Right atrium auricular region (tissue), 2 donors: ENCODE results near the gene MCMBP. TPM values are rescaled to one million over a fixed set of nuclear protein-coding genes. Genes with fewer than 3 reads are reported as not detected.

Experiments
- DNase-seq: peaks from one replicate; pipeline ENCODE4 v3.0.0-alpha.2; 2019; ENCODE audit warnings: low spot score
- H3K27ac ChIP-seq, 2 donors: fragments of 200-600 bp; sonication (generic); 1 replicate in 1 of 2; 2 replicates in 1 of 2; pipeline ENCODE4 v1.5.1; 2016 to 2019
- H3K27me3 ChIP-seq, 2 donors: fragments of 200-600 bp; sonication (generic); one replicate each; pipeline versions ENCODE4 v1.5.1 to v1.6.0; 2017 to 2019
- H3K36me3 ChIP-seq: fragments of 200-600 bp; sonication (generic); one replicate; pipeline ENCODE4 v1.5.1; 2016
- H3K4me1 ChIP-seq, 2 donors: fragments of 200-600 bp; sonication (generic); one replicate each; pipeline versions ENCODE4 v1.5.1 to v1.6.0; 2017 to 2019
- H3K4me3 ChIP-seq, 2 donors: fragments of 200-600 bp; sonication (generic); 1 replicate in 1 of 2; 2 replicates in 1 of 2; pipeline ENCODE4 v1.5.1; 2017 to 2019; ENCODE audit warnings: mild to moderate bottlenecking in 1 of 2, moderate library complexity in 1 of 2
- H3K9me3 ChIP-seq, 2 donors: fragments of 200-600 bp; sonication (generic); one replicate each; pipeline ENCODE4 v1.5.1; 2019
- total RNA-seq, 2 donors: library from RNA; depleted of rRNA; stranded (reverse); fragments of >200 nt; gene quantifications; one replicate each; pipeline ENCODE4 v1.1.0, GENCODE V29; 2016
- TF ChIP-seq, protein P1 (sequence below), 2 donors: fragments of 200-600 bp; sonication (generic); IDR thresholded peaks; one replicate each; pipeline ENCODE4 v1.5.1; 2019; ENCODE audit warnings: antibody characterized with exemption in 2 of 2

Gene MCMBP
- total RNA-seq, 2 donors from 2014 or later = 22.9 to 28.5 TPM

DNA sequence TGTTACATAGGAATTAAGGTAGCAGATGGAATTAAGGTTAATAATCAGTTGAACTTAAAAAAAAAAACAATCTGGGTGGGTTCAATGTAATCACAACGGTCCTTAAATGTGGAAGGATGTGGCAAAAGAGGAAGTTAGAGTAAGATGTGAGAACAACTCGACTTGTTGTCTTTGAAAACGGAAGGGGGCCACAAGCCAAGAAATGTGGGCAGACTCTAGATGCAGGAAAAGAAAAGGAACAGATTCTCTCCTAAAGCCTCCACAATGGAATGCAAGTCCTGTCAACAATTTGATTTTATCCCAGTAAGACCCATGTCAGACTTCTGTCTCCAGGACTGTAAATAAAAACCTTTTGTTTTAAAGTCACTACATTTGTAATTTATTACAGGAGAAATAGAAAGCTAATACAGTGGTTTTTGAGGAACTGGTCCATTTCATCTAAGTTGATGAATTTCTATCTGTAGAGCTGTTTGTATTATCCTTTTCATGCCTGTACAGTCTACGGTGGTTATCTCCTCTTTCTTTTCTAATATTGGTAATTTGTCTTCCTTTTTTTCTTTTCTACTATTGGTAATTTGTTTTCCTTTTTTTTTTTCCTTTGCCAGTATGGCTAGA is 8.6 kb downstream of the MCMBP start:
- DNase-seq = no peak
- H3K4me3 ChIP-seq = no peak overlapping the region
- no peak overlapping the region for H3K27ac ChIP-seq
- H3K9me3 ChIP-seq = no peaks in the 10 kb centered on the region
- H3K4me1 ChIP-seq = peaks cover 0 to 12% of the 10 kb centered on the region in 2 donors
- H3K27me3 ChIP-seq = no peaks in the 10 kb centered on the region
- TF ChIP-seq, protein P1, sequence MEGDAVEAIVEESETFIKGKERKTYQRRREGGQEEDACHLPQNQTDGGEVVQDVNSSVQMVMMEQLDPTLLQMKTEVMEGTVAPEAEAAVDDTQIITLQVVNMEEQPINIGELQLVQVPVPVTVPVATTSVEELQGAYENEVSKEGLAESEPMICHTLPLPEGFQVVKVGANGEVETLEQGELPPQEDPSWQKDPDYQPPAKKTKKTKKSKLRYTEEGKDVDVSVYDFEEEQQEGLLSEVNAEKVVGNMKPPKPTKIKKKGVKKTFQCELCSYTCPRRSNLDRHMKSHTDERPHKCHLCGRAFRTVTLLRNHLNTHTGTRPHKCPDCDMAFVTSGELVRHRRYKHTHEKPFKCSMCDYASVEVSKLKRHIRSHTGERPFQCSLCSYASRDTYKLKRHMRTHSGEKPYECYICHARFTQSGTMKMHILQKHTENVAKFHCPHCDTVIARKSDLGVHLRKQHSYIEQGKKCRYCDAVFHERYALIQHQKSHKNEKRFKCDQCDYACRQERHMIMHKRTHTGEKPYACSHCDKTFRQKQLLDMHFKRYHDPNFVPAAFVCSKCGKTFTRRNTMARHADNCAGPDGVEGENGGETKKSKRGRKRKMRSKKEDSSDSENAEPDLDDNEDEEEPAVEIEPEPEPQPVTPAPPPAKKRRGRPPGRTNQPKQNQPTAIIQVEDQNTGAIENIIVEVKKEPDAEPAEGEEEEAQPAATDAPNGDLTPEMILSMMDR (IDR thresholded peaks at IDR 0.05) = no peak
- no peaks in the 10 kb centered on the region for H3K36me3 ChIP-seq

DNA sequence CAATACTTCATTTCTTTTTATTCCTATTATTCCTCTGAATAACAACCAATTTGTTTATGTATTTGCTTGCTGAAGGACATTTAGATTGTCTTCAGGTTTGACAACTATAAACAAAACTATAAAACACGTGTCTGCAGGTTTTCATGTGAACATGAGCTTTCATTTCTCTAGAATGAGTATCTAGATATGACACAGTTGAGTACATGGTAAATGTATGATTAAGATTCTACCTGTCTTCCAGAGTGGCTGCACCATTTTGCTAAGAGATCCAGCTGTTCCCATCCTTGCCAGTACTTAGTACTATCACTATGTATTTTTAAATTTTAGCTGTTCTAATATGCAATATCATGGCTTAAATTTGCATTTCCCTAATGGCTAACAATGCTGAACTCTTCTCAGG is 10.1 kb downstream of the MCMBP start:
- Histone ChIP-seq H3K27me3 (no peaks in the 10 kb centered on the region), H3K4me3 (no peak overlapping the region), H3K27ac (no peak overlapping the region), H3K9me3 (no peaks in the 10 kb centered on the region), H3K4me1 (no peaks in the 10 kb centered on the region), H3K36me3 (no peaks in the 10 kb centered on the region)
- TF ChIP-seq, protein P1 (IDR thresholded peaks at IDR 0.05) = no peak
- no peak for DNase-seq

DNA sequence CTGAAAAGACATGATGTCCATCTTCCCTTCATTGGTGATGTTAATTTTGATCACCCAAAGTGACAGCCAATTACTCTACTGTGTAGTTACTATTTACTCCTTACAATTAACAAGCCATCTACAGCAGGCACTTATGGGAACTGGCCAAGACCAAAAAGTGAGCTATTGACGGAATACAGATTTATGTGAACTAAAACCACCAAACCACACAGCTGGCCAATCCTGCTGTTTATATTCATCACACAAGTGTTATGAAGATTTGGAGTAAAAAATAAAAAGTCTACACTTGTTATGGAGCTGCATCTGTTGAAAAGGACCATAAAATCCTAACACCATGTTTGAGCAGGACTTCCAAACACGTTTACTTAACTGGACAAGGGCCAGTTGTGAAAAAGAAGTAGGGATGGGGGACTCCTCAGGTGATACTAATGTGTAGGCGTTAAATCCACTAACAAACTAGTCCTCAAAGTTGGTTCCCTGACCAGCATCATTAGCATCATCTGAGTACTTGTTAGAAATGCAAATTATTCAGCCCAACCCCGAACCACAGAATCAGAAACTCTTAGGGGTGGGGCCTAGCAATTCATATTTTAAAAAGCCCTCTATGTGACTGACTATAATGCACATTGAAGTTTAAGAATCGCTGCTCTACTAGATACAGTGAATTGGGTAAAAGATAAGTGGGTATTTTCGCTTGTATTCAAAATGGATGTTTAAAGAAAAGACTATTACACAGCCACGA is 11.6 kb downstream of the MCMBP start:
- TF ChIP-seq, protein P1 (IDR thresholded peaks at IDR 0.05) = no peak
- Histone ChIP-seq H3K4me3 (no peak overlapping the region), H3K9me3 (no peaks in the 10 kb centered on the region), H3K27ac (no peak overlapping the region), H3K36me3 (peaks cover 8% of the 10 kb centered on the region), H3K4me1 (no peaks in the 10 kb centered on the region), H3K27me3 (no peaks in the 10 kb centered on the region)
- no peak for DNase-seq

DNA sequence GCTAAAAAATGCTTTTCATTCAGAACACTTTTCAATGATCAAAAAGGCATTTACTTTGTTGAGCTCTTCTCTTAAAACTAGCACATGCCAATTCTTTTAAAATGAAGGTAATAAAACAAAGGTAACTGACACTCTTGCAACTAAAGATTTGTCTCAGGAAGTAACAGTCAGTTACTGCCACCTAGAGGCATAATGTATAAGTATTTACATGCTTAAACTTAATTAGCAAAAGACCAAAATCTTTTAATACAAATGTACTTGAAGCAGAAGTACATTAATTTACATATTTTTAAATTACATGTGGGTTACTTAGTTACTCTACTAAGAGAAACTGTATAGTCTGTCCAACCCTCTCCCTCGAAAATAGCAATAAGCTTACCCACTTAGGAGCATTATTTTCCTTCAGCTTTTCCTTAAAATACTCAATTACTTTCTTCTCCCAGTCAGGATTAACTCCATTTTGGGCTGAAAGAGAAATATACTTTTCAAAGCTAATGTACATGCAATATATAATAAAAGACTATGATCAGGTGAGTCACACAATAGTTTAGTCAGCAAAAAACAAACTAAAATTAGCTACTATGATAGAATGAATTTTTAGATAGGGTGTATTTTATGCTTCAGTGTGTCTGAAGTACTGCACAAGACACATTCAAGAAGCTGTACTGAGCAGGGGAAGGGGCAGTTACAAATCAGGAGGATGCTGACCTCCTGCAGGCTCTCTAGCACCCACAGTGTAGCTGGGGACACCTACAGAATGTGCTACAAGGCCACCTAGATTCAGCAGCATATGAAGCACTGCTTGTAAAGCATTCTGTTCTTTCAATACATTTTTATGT is 13.0 kb downstream of the MCMBP start:
- no peaks in the 10 kb centered on the region for H3K9me3 ChIP-seq
- DNase-seq = no peak
- H3K27me3 ChIP-seq = no peaks in the 10 kb centered on the region
- H3K36me3 ChIP-seq = peaks cover 8% of the 10 kb centered on the region
- no peak overlapping the region for H3K4me3 ChIP-seq
- H3K4me1 ChIP-seq = no peaks in the 10 kb centered on the region
- TF ChIP-seq, protein P1 (IDR thresholded peaks at IDR 0.05) = peak; percentile 25 to 74
- no peak overlapping the region for H3K27ac ChIP-seq

DNA sequence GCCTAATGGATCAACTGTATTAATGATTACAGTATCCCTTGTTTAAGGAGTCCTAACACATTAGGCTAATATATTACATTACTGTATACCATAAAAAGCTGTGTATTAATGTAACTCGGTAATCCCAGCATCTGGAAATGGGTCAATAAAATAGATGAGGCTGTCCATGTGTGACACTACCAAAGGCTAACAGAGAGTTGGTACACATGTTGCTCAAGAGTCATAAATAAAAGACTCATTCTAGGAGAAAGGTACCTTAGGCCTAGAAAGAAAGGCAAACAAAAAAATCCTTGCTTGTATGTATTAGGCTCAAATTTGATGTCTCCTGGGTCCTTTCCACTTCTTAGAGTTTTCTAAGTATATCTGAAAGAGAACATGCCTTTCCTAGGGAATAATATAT is 14.6 kb downstream of the MCMBP start:
- no peak for DNase-seq
- H3K27me3 ChIP-seq = no peaks in the 10 kb centered on the region
- TF ChIP-seq, protein P1 (IDR thresholded peaks at IDR 0.05) = no peak
- H3K4me3 ChIP-seq = no peak overlapping the region
- no peaks in the 10 kb centered on the region for H3K9me3 ChIP-seq
- H3K36me3 ChIP-seq = peaks cover 18% of the 10 kb centered on the region
- no peak overlapping the region for H3K27ac ChIP-seq
- no peaks in the 10 kb centered on the region for H3K4me1 ChIP-seq
